Transverse colon (tissue), 4 donors: ENCODE results near the gene SEMA4G.
A peak's percentile ranks its signal among the peaks of the same experiment; 100 is the strongest.

Experiments
- EP300 ChIP-seq: sonication (generic); formaldehyde crosslinking; IDR thresholded peaks from one replicate; pipeline ENCODE4 v1.6.1; 2017; ENCODE audit warnings: antibody characterized with exemption, low read depth
- POLR2A ChIP-seq: fragments of 450-650 bp; IDR thresholded peaks from one replicate; pipeline ENCODE4 v1.6.1; 2016; ENCODE audit warnings: antibody characterized with exemption, mild to moderate bottlenecking, moderate library complexity
- POLR2AphosphoS5 ChIP-seq, 3 donors: sonication (generic); formaldehyde crosslinking; IDR thresholded peaks; one replicate each; pipeline ENCODE4 v1.6.1; 2016; ENCODE audit warnings: antibody characterized with exemption in 3 of 3
- TF ChIP-seq, protein P1 (sequence below), 5 experiments: fragments of 200-600 bp in 3 of 5; fragments of 450-650 bp in 2 of 5; sonication (generic) in 3 of 5; IDR thresholded peaks; 1 replicate in 2 of 5; 2 replicates in 3 of 5; pipeline ENCODE4 v1.5.1; 2016 to 2017; ENCODE audit warnings: antibody characterized with exemption in 5 of 5, inconsistent platforms in 3 of 5, mild to moderate bottlenecking in 2 of 5, moderate library complexity in 1 of 5

DNA sequence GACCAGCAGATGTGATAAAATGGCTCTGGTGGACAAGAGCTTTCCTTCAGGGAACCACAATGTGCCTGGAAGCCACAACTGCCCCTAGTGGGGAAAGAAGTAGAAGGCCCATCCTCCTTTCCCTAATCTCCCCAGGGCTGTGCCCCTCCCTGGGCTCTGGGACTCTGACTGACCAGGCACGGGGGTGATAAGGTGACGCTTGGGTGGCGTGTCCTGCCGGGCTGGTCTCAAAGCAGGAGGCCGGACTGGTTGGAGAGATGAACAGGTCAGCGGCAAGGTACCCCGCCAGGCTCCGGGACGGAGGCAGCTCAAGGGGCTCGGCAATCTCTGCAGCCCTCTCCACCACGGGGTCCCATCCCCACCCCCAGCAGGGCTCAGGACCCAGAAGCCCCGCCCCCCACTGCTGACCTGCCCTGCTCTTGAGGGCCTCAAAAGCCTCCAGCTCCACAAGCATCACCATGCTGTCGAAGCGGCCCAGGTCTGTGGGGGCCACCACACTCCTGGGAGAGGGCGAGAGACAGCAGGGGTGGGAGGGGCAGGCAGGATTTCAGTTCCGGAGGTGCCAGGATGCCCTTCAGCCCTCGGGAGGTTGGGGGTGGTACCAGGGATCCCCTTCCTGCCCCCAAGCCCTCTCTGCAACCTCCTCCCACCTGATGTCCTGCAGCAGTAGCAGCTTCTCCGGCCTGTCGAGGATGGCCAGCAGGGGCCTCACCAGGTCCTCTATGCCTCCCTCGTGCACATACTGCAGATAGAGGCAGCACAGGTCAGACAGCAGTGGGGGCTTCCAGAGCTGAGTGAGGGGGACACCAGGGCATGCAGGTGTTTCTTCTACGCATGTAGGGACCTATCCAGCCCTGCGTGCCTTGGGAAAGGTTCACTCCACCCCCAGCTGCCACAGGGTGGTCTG, 42.5 kb downstream of the SEMA4G start:
- no peak for TF ChIP-seq POLR2A
- TF ChIP-seq, protein P1, sequence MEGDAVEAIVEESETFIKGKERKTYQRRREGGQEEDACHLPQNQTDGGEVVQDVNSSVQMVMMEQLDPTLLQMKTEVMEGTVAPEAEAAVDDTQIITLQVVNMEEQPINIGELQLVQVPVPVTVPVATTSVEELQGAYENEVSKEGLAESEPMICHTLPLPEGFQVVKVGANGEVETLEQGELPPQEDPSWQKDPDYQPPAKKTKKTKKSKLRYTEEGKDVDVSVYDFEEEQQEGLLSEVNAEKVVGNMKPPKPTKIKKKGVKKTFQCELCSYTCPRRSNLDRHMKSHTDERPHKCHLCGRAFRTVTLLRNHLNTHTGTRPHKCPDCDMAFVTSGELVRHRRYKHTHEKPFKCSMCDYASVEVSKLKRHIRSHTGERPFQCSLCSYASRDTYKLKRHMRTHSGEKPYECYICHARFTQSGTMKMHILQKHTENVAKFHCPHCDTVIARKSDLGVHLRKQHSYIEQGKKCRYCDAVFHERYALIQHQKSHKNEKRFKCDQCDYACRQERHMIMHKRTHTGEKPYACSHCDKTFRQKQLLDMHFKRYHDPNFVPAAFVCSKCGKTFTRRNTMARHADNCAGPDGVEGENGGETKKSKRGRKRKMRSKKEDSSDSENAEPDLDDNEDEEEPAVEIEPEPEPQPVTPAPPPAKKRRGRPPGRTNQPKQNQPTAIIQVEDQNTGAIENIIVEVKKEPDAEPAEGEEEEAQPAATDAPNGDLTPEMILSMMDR (IDR thresholded peaks at IDR 0.05): peak in 2 of 5 experiments; percentile 13 to 16
- no peak for TF ChIP-seq POLR2AphosphoS5 (IDR thresholded peaks at IDR 0.05)
- no peak for TF ChIP-seq EP300
